Bronchial epithelial cell (primary cell): Measurements from ENCODE around the gene GAL. TPM values are rescaled to one million over a fixed set of nuclear protein-coding genes. Genes with fewer than 3 reads are reported as not detected.

Source experiments
- DNase-seq: peaks from one replicate; pipeline ENCODE4 v3.0.0-alpha.2; 2010; ENCODE audit warnings: low read depth
- FAIRE-seq: peaks from 2 replicates; lab custom pipeline; 2011; peaks lifted over from hg19 to GRCh38; lab: Jason Lieb, UNC
- H3K27me3 ChIP-seq: 2 replicates; pipeline ENCODE4 v1.5.1; 2011; ENCODE audit warnings: low read length; ENCODE audit not compliant: control insufficient read depth, insufficient read depth
- H3K36me3 ChIP-seq: 2 replicates; pipeline ENCODE4 v1.5.1; 2011; ENCODE audit warnings: low read length; ENCODE audit not compliant: control insufficient read depth, insufficient read depth
- H3K4me3 ChIP-seq: 2 replicates; pipeline ENCODE4 v1.5.1; 2011; ENCODE audit warnings: mild to moderate bottlenecking, low read depth, low read length, control low read depth
- total RNA-seq: library from RNA; depleted of rRNA; stranded (reverse); fragments of >200 nt; gene quantifications from 2 replicates; pipeline ENCODE4 v1.2.1, GENCODE V29; 2014
- TF ChIP-seq, protein P1 (sequence below): IDR thresholded peaks from 2 replicates; pipeline ENCODE4 v1.5.1; 2011; ENCODE audit warnings: mild to moderate bottlenecking, moderate library complexity, low read length, control low read depth, inconsistent platforms; ENCODE audit not compliant: insufficient read depth, severe bottlenecking

GAL gene
- total RNA-seq, 1 donor from 2014 or later, result 0.53 TPM

DNA sequence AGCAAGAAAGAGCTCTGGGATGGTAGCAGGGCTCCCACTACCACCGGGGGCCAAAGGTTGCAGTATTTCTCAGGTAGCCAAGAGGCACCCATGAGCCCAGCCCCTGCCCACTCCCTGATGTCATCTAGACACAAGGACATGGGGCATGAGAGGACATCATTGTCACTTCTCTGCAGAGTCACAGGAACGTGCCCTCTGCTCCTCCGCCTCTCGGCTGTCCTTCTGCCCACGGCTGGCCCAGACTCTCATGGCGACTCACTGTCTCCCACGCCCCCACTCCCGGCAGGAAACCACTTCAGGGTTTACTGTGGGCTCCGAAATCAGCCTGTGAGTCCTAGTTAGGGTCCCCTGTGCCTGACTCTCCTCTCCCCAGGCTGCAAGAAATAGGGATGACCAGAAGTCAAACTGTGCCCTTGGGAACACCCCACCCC lies 1.8 kb upstream of the GAL start:
- DNase-seq (no peak), FAIRE-seq (no peak)
- TF ChIP-seq, protein P1, sequence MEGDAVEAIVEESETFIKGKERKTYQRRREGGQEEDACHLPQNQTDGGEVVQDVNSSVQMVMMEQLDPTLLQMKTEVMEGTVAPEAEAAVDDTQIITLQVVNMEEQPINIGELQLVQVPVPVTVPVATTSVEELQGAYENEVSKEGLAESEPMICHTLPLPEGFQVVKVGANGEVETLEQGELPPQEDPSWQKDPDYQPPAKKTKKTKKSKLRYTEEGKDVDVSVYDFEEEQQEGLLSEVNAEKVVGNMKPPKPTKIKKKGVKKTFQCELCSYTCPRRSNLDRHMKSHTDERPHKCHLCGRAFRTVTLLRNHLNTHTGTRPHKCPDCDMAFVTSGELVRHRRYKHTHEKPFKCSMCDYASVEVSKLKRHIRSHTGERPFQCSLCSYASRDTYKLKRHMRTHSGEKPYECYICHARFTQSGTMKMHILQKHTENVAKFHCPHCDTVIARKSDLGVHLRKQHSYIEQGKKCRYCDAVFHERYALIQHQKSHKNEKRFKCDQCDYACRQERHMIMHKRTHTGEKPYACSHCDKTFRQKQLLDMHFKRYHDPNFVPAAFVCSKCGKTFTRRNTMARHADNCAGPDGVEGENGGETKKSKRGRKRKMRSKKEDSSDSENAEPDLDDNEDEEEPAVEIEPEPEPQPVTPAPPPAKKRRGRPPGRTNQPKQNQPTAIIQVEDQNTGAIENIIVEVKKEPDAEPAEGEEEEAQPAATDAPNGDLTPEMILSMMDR, result no peak
- Histone ChIP-seq H3K27me3 (peaks cover 23% of the 10 kb centered on the region), H3K4me3 (no peak overlapping the region), H3K36me3 (no peaks in the 10 kb centered on the region)

GRCh38 chr11:68683121-68683520 lies 1.2 kb upstream of the GAL start:
- DNase-seq (no peak), FAIRE-seq (no peak)
- TF ChIP-seq, protein P1, result no peak

GRCh38 chr11:68683536-68684384 lies 584 bp upstream of the GAL start:
- TF ChIP-seq, protein P1, result no peak
- no peak for DNase-seq
- no peak for FAIRE-seq
- H3K36me3 ChIP-seq, result no peaks in the 10 kb centered on the region
- H3K27me3 ChIP-seq, result peaks cover 23% of the 10 kb centered on the region
- no peak overlapping the region for H3K4me3 ChIP-seq

More at GRCh38 chr11:68683121-68683520, 1.2 kb upstream of the GAL start:
- Histone ChIP-seq H3K4me3 (no peak overlapping the region), H3K36me3 (no peaks in the 10 kb centered on the region), H3K27me3 (peaks cover 23% of the 10 kb centered on the region)

GRCh38 chr11:68685656-68686380 lies 1.5 kb downstream of the GAL start:
- DNase-seq, result no peak
- Histone ChIP-seq H3K4me3 (no peak overlapping the region), H3K27me3 (peaks cover 25% of the 10 kb centered on the region), H3K36me3 (no peaks in the 10 kb centered on the region)
- FAIRE-seq, result no peak
- TF ChIP-seq, protein P1, result no peak

- H3K27me3 ChIP-seq, result peaks cover 25% of the 10 kb centered on the region
Measured at GRCh38 chr11:68686486-68686885, 2.1 kb downstream of the GAL start.

More at GRCh38 chr11:68686486-68686885, 2.1 kb downstream of the GAL start:
- FAIRE-seq (no peak), DNase-seq (no peak)
- no peak overlapping the region for H3K4me3 ChIP-seq
- no peaks in the 10 kb centered on the region for H3K36me3 ChIP-seq
- TF ChIP-seq, protein P1, result no peak
